Left colon (tissue), 2 donors: ENCODE data around the gene COL15A1. TPM values are rescaled to one million over a fixed set of nuclear protein-coding genes. Genes with fewer than 3 reads are reported as not detected.

Source experiments
- ATAC-seq: fragments of 200-7000 bp; cut with Tn5 transposase; one replicate; pipeline ENCODE4 v1.9.1; 2020; ENCODE audit warnings: mild to moderate bottlenecking, moderate library complexity
- DNase-seq, 2 donors: peaks; one replicate each; pipeline ENCODE4 v3.0.0-alpha.2; 2020
- intact Hi-C, 2 donors: fragments of 100-400 bp; cut with DNase I in 1 of 2; cut with micrococcal nuclease in 1 of 2; formaldehyde crosslinking; loops; one replicate each; pipeline versions ENCODE4 v1.11.2 to v1.14.0; 2022; cut with DNase I, micrococcal nuclease
- total RNA-seq, 2 donors: library from RNA; stranded (reverse); fragmentation: NEBNext Ultra II Directional; extraction: Animal tissue kit (Norgen Biotek cat#: 25700); gene quantifications; one replicate each; pipeline ENCODE4 v1.2.1, GENCODE V29; 2021
- donor health status: DM: no; HTN: no; CAD: no.
- donor health status: DM: yes; HTN: yes; CAD: no.

The COL15A1 gene
- total RNA-seq, 2 donors from 2014 or later: 2.4 to 9.5 TPM

DNA sequence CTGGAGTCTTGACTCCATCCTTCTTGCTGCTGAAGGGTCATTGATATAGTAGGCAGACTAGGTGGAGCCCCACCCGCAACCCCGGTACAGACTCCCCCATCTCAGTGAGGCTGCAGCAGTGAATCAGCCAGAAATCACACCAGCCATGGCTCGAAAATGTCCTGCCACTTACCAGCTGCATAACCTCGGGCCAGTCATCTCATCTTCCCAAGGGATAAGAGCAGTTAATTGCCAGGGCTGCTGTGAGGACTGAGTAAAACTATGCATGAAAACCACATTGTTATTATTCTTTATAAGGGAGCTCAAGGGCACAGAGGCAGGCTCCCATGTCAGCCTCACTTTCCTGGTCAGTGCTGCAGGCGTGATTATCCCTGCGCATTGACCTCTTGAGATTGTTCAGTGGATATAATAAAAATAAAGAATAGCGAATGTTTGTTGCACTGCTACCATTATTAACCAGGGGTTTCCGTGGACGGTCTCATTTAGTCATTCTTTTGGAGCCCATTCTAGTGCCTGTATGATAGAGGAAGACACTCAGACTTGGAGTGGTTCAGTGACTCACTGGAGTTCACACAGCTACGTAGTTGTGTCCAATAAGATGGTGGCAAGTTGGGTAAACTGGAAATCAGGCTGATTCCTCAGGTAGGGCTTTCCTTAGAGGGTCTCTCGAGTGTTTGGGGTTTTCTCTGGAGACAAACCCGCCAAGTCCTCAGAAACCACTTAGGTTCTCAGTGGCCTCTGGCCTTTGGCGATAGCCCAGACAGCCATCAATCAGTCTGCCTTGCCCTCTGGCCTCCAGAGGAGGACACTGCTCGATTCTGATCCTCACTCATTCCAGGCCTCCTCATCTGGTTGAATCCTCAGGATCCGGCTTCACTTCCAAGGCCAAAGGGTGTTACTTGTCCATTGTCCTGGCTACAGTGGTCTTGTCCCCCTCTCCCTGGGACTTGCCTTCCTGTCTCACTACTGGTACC, 39.9 kb downstream of the COL15A1 start:
- no peak for DNase-seq

DNA sequence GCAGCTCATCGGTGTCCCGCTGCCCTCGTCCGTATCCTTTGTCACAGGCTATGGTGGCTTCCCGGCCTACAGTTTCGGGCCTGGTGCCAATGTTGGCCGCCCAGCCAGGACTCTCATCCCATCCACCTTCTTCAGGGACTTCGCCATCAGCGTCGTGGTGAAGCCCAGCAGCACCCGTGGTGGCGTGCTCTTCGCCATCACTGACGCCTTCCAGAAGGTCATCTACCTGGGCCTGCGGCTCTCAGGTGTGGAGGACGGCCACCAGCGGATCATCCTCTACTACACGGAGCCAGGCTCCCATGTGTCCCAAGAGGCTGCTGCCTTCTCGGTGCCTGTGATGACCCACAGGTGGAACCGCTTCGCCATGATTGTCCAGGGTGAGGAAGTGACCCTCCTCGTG, 41.9 kb downstream of the COL15A1 start:
- DNase-seq: no peak
- intact Hi-C loops: no loop called here
- no peak for ATAC-seq

More for the DNA sequence above, 39.9 kb downstream of the COL15A1 start:
- no peak for ATAC-seq
- intact Hi-C loops: no loop called here

DNA sequence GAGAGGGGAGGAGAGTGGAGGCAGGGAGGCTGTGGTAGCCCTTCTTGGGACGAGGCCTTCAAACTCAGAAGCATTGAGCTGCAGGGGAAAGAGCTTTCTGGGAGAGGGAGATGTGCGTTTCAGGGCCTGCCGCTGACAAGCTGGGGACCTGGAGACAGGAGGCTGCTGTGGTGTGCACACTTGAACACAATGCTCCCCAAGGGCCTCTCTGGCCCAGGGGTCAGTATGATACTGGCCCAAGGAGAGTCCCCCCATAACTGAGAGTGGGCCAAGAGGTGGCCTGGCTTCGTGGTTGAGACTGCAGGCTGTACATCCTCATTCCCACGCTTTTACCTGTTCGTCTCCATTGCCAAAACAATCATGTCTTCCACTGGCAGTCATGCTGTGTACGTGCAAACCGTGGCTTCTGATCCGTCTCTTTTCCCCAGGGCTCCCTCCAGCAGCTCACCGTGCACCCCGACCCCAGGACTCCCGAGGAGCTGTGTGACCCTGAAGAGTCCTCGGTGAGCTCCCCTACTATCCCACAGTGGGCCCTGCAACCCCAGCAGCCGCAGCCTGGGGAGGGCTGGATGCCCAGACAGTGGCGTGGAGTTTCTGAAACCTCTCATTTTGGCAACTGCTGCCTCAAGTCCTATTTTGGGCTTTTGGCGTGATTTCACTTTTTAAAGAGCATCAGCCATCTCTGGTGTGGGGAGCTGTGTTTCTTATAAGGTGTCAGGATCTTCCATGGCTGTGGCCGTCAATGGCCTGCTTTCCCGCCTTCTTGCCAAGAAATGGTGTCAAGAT, 43.4 kb downstream of the COL15A1 start:
- no peak for ATAC-seq
- DNase-seq: no peak
- intact Hi-C loops: no loop called here

DNA sequence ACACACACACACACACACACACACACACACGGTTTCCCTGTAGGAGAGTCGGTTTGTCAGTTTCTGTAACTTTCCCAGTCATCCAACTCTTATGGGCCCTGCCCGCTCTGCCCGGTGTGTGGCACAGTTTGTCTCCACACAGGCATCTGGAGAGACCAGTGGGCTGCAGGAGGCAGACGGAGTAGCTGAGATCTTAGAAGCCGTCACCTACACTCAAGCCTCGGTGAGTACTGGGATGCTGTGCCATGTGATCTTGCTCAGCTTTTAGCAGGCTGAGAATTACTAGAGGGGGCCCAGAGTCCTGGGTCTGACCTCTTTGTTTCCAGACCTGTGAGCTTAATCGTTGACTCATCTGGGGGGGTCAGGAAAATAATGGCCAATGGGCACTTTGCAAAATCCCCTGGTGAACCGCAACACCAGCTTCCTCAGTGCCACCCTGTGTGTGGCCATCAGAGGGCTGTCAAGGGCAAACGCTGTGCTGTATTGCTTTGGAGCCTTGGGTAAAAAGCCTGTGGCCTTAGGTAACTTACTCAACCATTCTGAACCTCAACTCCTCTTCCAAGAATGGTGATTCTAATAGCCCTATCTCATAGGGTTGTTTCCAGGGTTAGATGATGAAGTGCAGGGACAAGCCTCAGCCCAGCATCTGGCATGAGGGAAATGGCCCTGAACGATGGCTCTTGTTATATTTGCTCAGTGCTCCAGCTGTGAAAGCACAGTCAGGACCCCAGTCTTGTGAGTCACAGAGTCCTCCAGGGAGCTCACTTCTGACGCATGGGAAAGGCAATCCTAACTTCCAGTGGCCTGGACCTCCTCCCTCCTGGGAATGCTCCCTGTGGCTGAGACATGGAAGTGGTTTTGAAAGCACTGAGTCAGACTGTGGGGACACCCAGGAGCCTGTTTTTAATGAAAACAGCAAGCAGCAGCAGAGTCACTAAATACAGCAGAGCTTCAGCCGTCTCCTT, 45.6 kb downstream of the COL15A1 start:
- intact Hi-C loops: no loop called here
- ATAC-seq (no peak), DNase-seq (no peak)

DNA sequence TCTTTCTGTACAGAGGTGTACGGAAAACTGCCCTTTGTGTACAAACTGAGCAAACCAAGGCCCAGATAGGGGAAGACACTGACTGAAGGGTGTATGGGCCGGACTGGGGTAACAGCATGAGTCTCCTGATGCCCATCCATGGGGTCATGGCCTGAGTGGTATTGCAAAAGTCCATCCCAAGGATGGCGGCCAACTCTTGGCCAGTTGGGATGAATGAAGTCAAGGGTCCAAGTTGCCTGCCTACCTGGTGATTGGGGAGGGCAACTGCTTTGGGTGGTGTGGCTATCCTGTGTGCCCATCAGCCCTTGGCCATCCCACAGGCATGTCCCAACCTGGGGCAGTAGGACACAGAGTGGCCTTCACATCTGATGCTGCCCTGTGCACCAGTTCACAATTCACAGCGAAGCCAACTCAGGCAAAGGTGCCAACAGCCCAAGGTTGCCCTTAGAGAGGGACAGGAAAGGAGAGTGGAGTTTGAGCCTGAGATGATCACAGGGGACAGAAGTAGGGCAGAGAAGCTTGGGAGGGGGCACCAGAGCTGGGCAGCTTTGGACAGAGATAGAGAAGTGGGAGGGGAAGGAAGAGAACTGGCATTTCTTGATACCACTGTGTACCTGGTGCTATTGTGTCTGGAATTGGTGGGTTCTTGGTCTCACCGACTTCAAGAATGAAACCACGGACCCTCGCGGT, 46.6 kb downstream of the COL15A1 start:
- no peak for DNase-seq
- ATAC-seq: no peak
- intact Hi-C loops: no loop called here

DNA sequence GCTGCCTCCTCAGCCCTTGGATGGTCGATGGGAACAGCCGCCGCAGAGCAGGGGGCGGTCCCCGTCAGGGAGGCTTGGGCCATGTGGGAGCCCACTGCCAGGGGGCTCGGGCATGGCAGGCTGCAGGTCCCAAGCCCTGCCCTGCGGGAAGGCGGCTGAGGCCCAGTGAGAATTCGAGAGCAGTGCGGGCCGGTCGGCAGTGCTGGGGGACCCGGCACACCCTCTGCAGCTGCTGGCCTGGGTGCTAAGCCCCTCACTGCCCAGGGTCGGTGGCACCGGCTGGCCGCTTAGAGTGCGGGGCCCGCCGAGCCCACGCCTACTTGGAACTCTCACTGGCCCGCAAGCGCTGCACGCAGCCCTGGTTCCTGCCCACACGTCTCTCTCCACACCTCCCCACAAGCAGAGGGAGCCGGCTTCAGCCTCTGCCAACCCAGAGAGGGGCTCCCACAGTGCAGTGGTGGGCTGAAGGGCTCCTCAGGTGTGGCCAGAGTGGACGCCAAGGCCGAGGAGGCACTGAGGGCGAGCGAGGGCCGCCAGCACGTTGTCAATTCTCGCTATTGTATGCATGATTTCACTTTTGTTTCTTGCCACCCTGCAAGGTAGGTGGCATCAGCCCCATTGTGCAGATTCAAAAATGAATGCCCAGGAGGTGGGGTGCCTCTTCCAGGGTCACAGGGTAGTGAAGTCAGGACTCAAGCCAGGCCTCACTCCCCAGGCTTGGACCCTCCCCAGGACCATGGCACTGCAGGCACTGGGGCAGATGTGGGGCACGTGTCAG, 48.6 kb downstream of the COL15A1 start:
- DNase-seq (no peak), ATAC-seq (no peak)
- intact Hi-C loops: no loop called here

DNA sequence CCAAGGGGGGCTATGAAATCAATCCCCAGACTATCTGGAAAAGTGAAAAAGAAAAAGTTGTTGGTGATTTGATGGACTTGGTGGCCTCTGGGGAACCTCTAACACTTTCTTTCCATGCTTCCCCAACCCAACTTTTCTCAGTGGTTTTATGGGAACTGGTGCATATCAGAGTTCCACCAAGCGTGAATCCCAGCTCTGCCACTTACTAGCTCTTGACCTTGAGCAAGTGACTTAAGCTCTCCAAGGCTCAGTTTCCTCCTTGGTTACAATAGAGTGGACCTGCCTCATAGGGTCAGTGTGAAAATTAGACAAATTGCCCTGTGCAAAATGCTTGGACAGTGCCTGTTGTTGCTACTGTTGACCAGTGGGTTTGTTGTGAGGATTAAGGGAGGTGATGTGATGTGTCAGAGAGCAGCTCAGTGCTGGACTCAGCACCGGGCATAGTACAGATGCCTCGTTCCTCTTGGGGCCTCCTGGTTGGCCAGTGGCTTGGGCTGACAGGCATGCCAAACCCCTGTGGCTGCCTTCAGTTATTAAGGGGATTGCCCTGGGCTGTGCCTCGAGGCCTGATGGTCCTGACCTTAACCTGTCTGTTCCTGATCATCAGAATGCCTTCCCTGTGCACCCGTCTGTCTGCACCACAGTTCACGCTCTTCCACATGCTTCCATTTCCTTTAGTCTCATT, 49.3 kb downstream of the COL15A1 start:
- intact Hi-C loops: no loop called here

DNA sequence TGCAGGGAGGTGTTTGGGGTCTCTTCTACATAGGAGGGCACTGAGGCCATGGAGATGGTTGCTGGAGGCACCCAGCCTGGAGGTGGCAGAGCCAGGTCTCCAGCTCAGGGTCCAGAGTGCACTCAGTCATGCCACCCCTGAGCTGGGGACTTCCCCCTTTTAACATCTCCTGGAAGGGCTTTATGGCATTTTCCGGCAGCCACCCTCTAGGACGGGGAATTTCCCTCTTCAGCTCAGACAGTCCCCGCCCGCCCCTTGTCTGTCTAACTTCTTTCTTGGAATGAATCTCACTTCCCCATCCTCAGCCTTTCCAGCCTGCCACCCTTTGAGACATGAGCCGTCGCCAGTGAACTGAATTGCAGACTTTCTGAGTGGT, 49.9 kb downstream of the COL15A1 start:
- intact Hi-C loops: no loop called here
- peak; percentile 82 for ATAC-seq

More for the DNA sequence above, 49.3 kb downstream of the COL15A1 start:
- ATAC-seq (no peak), DNase-seq (no peak)

DNA sequence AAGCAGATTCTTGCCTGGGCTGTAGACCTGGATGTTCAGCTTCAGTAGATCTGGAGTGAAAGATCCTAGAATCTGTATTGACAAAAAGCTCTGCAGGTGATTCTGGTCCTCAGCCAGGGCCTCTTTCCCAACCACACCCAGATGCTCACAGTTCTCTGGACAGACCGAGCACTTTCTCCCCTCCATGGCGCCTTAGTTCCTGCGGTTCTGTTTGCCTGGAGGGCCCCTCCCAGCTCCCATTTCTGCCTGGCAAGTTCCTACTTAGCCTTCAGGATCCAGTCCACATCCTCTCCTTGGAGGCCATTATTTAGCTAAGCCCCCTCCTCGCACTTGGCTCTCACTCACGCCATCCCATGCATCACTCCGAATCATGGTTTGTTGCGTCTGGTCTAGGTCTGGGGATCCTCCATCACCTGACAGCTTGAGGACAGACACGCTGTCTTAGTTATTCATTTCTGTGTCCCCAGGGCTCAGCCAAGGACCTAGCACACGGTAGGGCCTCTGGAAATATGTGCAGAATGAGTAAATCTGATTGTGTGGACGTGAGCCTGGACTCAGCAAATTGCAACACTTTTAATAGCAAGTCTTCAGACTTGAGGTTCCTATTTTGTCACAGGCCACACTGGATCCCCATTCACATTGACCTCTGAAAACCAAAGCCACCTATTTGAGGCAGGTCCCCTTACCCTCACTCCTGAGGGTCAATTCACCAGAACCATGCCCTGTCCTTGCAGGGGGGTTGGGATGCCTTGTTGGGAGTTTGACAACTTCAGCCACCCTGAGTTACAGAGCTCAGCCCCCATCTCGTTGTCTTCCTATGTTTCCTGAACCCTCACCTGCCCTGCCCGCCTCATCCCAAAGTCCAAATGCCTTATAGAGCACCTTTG, 50.7 kb downstream of the COL15A1 start:
- ATAC-seq (no peak), DNase-seq (no peak)
- intact Hi-C loops: loop anchor here in 1 of 2 donors (5.0 kb wide), 1 partner anchor 147 kb away; no protein-coding TSS in a partner anchor

More for the DNA sequence above, 49.9 kb downstream of the COL15A1 start:
- peak; percentile 50 to 65 for DNase-seq

DNA sequence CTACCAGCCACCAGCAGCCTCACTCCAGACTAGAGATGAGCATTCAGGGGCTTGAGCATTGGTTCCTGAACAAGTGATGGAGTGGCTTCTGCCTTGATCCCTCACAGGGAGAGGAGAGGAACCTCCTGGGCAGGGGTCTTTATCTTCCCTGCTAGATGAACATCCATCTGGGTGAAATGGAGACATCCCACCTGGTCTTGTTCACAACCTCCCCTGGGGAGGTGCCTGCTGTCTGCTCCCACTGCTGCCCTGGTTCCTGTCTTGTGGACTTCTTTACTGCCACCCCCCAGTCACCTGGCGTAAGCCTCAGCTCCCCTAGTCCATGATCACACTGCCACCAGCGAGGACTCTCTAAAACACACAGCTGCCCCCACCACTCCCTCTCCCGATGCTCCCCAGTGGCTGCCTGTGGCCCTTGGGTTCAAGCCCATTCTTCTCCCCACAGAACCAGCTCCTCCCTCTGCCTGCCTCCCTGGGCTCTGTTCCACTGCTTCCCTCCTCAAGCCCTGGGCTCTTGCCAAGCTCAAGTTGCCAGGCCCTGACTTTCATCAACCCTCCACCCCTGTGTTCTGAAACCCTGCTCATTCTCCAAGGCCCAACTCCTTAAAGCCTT, 51.5 kb downstream of the COL15A1 start:
- intact Hi-C loops: loop anchor here in 1 of 2 donors (5.0 kb wide), 1 partner anchor 148 kb away; no protein-coding TSS in a partner anchor
- peak in 1 of 2 donors; percentile 62 for DNase-seq
- no peak for ATAC-seq

DNA sequence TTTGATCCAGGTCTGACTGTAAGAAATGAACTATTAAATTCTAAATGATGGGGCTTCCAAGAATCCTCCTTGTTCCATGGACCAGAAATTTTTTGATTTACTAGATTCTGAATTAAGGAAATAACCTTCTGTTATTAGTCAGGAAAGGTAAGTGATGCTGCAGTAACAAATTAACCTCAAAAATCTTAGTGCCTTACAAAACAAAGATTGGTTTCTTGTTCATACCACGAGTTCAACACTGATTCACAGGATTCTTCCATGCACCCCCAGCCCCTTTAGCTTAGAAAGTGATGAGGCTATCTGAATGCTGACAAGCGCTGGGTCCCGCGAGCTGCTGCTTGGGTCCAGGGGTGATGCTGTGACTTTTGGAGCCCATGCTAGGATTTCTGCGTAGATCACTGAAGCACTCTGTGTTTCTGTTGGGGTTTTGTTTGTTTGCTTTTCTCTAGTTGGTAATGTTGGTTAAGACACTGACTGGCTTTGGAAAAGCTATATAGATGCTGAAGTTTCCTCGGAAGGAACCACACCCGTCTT, 52.3 kb downstream of the COL15A1 start:
- intact Hi-C loops: loop anchor here in 1 of 2 donors (5.0 kb wide), 1 partner anchor 149 kb away; no protein-coding TSS in a partner anchor

DNA sequence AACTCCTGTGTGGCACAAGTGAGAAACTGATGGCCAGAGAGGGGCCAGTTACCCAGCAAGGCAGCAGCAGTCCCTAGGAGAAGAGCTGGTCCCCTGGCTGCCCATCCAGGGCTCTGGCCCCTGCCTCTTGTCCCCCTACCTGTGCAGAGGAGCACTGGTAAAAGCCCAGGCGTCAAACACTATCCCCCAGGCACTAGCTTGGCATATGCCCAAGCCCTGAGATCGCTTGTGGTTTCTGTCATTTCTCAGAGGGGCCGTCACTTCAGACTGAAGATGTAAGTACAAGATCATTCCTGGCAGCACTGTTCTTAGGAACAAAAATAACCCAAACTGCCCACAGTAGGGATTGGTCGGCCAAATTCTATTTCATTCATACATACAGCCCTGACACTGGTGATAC, 53.9 kb downstream of the COL15A1 start:
- DNase-seq (no peak), ATAC-seq (no peak)
- intact Hi-C loops: loop anchor here in 1 of 2 donors (2.0 to 5.0 kb wide), 2 partner anchors 137 to 150 kb away; no protein-coding TSS in a partner anchor

More for the DNA sequence above, 52.3 kb downstream of the COL15A1 start:
- ATAC-seq (no peak), DNase-seq (no peak)

DNA sequence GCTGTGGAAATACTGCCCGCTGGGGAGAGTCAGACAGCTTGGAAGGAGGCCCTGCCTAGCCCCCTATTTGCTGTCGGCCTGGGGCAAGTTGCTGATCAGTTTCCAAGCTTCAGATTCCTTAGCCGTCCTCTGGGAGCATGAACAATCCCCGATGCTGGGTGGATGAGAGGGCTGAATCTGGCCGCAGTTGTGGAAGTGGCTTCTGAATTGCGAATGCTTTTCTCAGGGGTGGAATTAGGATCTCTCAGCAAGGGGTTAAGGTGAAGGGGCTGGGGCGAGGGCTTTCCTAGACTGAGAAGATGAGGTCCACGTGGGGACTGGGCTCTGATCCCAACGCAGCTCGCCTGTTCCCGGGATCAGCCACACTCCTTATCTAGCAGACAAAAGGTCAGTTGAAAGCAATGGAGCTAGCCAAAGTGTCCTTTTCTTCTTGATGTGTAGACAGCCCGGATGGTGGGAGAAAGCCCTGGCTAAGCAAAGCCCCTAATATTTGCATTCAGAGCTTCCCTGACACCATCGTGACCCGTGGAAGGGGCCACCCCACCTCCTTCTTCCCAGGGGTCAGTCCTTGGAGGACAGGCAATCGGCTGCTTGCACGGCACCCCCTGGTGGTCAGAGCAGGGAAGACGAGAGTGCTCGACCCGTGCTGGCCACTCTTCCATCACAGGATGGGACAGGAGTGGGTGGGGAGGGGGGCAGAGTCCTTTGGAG, 54.9 kb downstream of the COL15A1 start:
- intact Hi-C loops: loop anchor here in 1 of 2 donors (2.0 to 5.0 kb wide), 2 partner anchors 138 to 151 kb away; no protein-coding TSS in a partner anchor
- ATAC-seq: peak; percentile 86

DNA sequence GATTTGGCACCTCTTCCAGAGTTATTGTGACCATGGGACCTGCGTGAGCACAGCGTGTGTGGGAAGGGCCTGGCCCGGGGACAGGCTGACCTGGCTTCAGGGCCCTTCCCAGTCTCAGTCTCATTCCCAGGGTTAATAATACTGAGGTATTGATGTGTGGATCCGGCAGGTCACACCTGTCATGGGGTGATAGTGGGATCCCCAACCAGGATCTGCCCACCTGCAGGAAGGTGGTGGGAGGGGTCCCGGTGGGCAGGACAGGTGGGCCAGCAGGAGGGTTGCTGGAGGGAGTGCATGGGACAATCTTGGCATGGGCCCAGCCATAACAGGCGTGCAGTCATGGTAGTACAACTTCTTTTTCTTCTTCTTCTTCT, 55.4 kb downstream of the COL15A1 start:
- intact Hi-C loops: loop anchor here in 1 of 2 donors (2.0 to 5.0 kb wide), 2 partner anchors 138 to 152 kb away; no protein-coding TSS in a partner anchor
- DNase-seq: no peak
- no peak for ATAC-seq

More for the DNA sequence above, 54.9 kb downstream of the COL15A1 start:
- DNase-seq: peak; percentile 66 to 84
